ENCODE data around the gene C17orf107. TPM values are rescaled to one million over a fixed set of nuclear protein-coding genes. Genes with fewer than 3 reads are reported as not detected.

The C17orf107 gene
- total and polyA plus RNA-seq, 2 of the 13 experiments (the other 11 are each of a cell fraction or from before 2014, with no cell fraction given) = 0.20 to 0.59 TPM

GRCh38 chr17:4908711-4909496 is 9.6 kb downstream of the C17orf107 start (continued):
- peak; percentile 80; the same call in 1 of the 2 replicates for TF ChIP-seq REL (CRISPR knock-in tag; conservative IDR thresholded peaks at IDR 0.05)
- no peak for TF ChIP-seq TOPORS (CRISPR knock-in tag; IDR thresholded peaks at IDR 0.05)
- TF ChIP-seq ZZZ3 (CRISPR knock-in tag; IDR thresholded peaks at IDR 0.05; ENCODE audit: borderline replicate concordance) = no peak
- no peak for TF ChIP-seq REXO4 (CRISPR knock-in tag; IDR thresholded peaks at IDR 0.05; ENCODE audit: borderline replicate concordance)
- TF ChIP-seq ZNF776 (CRISPR knock-in tag; IDR thresholded peaks at IDR 0.05) = no peak
- TF ChIP-seq CSRNP1 (CRISPR knock-in tag; IDR thresholded peaks at IDR 0.05) = no peak
- peak; percentile 37; the same call in 1 of the 2 replicates for TF ChIP-seq SMAD1 (CRISPR knock-in tag; IDR thresholded peaks at IDR 0.05; ENCODE audit: borderline replicate concordance, low read depth)
- TF ChIP-seq DMTF1 (CRISPR knock-in tag; IDR thresholded peaks at IDR 0.05) = no peak
- no peak for TF ChIP-seq BORCS8-MEF2B (CRISPR knock-in tag; IDR thresholded peaks at IDR 0.05)
- no peak for TF ChIP-seq SOX13 (IDR thresholded peaks at IDR 0.05)
- TF ChIP-seq SOX13 (CRISPR knock-in tag; conservative IDR thresholded peaks at IDR 0.05 in 1 of 2, IDR thresholded peaks at IDR 0.05 in 1 of 2) = no peak
- TF ChIP-seq HDAC1 (CRISPR knock-in tag; IDR thresholded peaks at IDR 0.05) = 0 out of 2 replicates have a peak, but pooled peaks have one; percentile 32
- no peak for TF ChIP-seq ZNF530 (CRISPR knock-in tag; IDR thresholded peaks at IDR 0.05; ENCODE audit: low read depth)
- TF ChIP-seq SOX6 (IDR thresholded peaks at IDR 0.05) = no peak
- TF ChIP-seq SOX6 (CRISPR knock-in tag; IDR thresholded peaks at IDR 0.05) = no peak
- no peak for TF ChIP-seq RFX3 (CRISPR knock-in tag; IDR thresholded peaks at IDR 0.05)
- TF ChIP-seq SNAPC4 (CRISPR knock-in tag; IDR thresholded peaks at IDR 0.05) = no peak
- no peak for TF ChIP-seq ZNF777 (CRISPR knock-in tag; IDR thresholded peaks at IDR 0.05)
- TF ChIP-seq TGIF2 (CRISPR knock-in tag; IDR thresholded peaks at IDR 0.05) = 0 out of 2 replicates have a peak, but pooled peaks have one; percentile 38
- peak; percentile 62; the same call in 1 of the 2 replicates for TF ChIP-seq ZFP41 (CRISPR knock-in tag; IDR thresholded peaks at IDR 0.05; ENCODE audit: borderline replicate concordance)

Data from HepG2 (cell line).